ENCODE results near the gene GDI2. TPM values are rescaled to one million over a fixed set of nuclear protein-coding genes. Genes with fewer than 3 reads are reported as not detected.

Gene GDI2
- total and polyA plus RNA-seq, 3 donors from 2014 or later, result 144 to 204 (median 184) TPM

DNA sequence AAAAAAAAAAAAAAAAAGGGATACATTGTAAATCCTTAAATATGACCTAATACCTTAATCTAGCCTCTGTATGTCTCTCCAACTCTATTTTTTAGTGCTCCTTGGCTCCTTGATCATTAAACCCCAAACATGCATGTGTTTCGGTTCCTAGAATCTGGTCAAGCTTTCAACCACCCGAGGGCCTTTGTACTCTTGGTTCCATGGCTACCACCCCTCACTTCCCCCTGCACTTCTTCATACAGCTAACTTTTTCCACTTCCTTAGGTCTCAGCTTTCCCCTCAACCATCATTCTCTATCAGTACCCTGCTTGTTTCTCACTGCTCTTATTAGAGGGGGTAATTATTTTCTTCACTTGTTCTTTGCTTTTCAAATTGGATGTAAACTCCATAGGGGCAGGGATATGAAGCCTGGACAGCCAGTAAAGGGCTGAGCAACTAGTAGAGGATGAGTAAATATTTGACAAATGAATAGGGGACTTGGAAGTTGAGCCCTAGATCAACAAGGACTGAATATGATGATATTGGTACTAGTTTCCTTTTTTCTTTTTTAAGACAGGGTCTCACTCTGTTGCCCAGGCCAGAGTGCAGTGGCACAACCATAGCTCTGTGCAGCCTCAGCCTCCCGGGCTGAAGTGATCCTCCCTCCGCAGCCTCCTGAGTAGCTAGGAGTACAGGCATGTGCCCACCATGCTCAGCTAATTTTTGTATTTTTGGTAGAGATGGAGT is 4.3 kb upstream of the GDI2 start:
- DNase-seq, result no peak
- Histone ChIP-seq H3K4me1 (peaks cover 6% of the 10 kb centered on the region), H3K9me3 (no peaks in the 10 kb centered on the region), H3K4me3 (no peak overlapping the region), H3K27ac (no peak overlapping the region), H3K27me3 (no peaks in the 10 kb centered on the region), H3K36me3 (ENCODE audit: low read depth, missing control alignments) (no peaks in the 10 kb centered on the region)
- intact Hi-C loops (cut with DNase I; ENCODE audit: low total_unique reads), result no loop called here
- WGBS, 2 donors, result 86 to 92% methylated on average over 4 of the region's 4 CpGs
- no peak for TF ChIP-seq POLR2A (IDR thresholded peaks at IDR 0.05)
- TF ChIP-seq, protein P1, sequence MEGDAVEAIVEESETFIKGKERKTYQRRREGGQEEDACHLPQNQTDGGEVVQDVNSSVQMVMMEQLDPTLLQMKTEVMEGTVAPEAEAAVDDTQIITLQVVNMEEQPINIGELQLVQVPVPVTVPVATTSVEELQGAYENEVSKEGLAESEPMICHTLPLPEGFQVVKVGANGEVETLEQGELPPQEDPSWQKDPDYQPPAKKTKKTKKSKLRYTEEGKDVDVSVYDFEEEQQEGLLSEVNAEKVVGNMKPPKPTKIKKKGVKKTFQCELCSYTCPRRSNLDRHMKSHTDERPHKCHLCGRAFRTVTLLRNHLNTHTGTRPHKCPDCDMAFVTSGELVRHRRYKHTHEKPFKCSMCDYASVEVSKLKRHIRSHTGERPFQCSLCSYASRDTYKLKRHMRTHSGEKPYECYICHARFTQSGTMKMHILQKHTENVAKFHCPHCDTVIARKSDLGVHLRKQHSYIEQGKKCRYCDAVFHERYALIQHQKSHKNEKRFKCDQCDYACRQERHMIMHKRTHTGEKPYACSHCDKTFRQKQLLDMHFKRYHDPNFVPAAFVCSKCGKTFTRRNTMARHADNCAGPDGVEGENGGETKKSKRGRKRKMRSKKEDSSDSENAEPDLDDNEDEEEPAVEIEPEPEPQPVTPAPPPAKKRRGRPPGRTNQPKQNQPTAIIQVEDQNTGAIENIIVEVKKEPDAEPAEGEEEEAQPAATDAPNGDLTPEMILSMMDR (IDR thresholded peaks at IDR 0.05), result no peak

DNA sequence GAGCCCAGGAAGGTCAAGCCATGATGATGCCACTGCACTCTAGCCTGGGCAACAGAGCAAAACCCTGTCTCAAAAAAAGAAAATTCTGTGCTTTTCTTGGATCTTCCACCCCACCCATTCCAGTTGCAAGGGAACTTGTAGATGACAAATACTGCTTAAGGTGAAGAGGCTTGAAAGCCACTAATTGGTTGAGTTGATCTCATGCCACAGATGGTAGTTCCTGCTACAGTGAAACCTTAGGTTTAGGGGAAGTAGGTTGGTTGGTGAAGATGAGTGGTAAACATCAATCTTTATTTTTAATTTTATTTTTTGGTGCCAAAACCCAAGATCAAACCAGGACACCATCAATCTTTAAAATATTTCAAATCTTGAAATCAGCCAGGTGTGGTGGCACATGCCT is 2.9 kb upstream of the GDI2 start:
- intact Hi-C loops (cut with DNase I; ENCODE audit: low total_unique reads), result no loop called here
- H3K27me3 ChIP-seq, result no peaks in the 10 kb centered on the region
- TF ChIP-seq, protein P1 (IDR thresholded peaks at IDR 0.05), result no peak
- TF ChIP-seq POLR2A (IDR thresholded peaks at IDR 0.05), result no peak
- no peak overlapping the region for H3K27ac ChIP-seq
- no peaks in the 10 kb centered on the region for H3K36me3 ChIP-seq (ENCODE audit: low read depth, missing control alignments)
- no peak overlapping the region for H3K4me3 ChIP-seq
- no peak for DNase-seq
- H3K9me3 ChIP-seq, result no peaks in the 10 kb centered on the region
- peaks cover 13% of the 10 kb centered on the region for H3K4me1 ChIP-seq

- H3K27ac ChIP-seq, result peak overlapping the region; percentile 87 to 98
- no peak for DNase-seq
- intact Hi-C loops (cut with DNase I; ENCODE audit: low total_unique reads), result no loop called here
These were observed 1.2 kb upstream of the GDI2 start for GRCh38 chr10:5814110-5815107.

GRCh38 chr10:5813091-5813340 is 218 bp downstream of the GDI2 start:
- TF ChIP-seq, protein P1 (IDR thresholded peaks at IDR 0.05), result no peak
- TF ChIP-seq POLR2A (IDR thresholded peaks at IDR 0.05), result no peak
- peaks cover 30% of the 10 kb centered on the region for H3K4me1 ChIP-seq

More at GRCh38 chr10:5814110-5815107, 1.2 kb upstream of the GDI2 start:
- no peaks in the 10 kb centered on the region for H3K27me3 ChIP-seq
- WGBS, 2 donors, result 12 to 15% methylated on average over 11 to 12 of the region's 12 CpGs
- no peaks in the 10 kb centered on the region for H3K9me3 ChIP-seq
- no peak for TF ChIP-seq POLR2A (IDR thresholded peaks at IDR 0.05)
- TF ChIP-seq, protein P1 (IDR thresholded peaks at IDR 0.05), result no peak
- no peaks in the 10 kb centered on the region for H3K36me3 ChIP-seq (ENCODE audit: low read depth, missing control alignments)
- H3K4me1 ChIP-seq, result peaks cover 28% of the 10 kb centered on the region
- H3K4me3 ChIP-seq, result peak overlapping the region; percentile 71 to 100

More at GRCh38 chr10:5813091-5813340, 218 bp downstream of the GDI2 start:
- Histone ChIP-seq H3K27me3 (no peaks in the 10 kb centered on the region), H3K9me3 (no peaks in the 10 kb centered on the region), H3K36me3 (ENCODE audit: low read depth, missing control alignments) (no peaks in the 10 kb centered on the region), H3K4me3 (peak overlapping the region; percentile 71 to 100), H3K27ac (peak overlapping the region; percentile 87 to 98)
- no peak for DNase-seq
- 0 to 1% methylated on average over 8 to 28 of the region's 29 CpGs for WGBS, 2 donors
- intact Hi-C loops (cut with DNase I; ENCODE audit: low total_unique reads), result no loop called here
